Activated CD8-positive, alpha-beta memory T cell treated with anti-CD3 and anti-CD28 coated beads, Interleukin-2, amount 50 U/mL, for 4 hours (primary cell): ENCODE data around the gene PRKCH.
"Not testable (repeated sequence)": the region's sequence is repeated elsewhere in the genome, so short reads cannot be mapped to it uniquely, and the experiment has no call there.

ENCODE experiments used
- DNase-seq: peaks from one replicate; pipeline ENCODE4 v3.0.0-alpha.2; 2020

PRKCH gene

GRCh38 chr14:61308701-61309100, 12.7 kb upstream of the PRKCH start:
- DNase-seq: not testable (repeated sequence)

DNA sequence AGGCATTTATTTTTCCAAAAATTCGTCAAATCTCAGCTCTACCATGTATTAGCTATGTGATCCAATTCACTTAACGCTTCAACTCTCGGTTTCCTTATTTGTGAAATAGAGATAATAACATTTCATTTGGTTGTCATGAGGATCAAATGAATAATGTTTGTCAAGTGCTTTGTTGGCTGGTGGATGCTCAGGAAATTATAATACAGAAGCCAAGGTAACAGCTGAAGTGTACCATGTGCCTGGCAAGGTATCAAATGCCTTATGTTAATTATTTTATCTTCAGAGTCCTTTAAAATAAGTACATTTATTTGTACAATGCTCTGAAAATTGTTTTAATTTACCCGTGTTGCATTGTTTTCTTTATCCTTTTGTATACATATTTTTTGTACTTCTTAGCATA, 6.1 kb upstream of the PRKCH start:
- DNase-seq: no peak

- no peak for DNase-seq
These were observed 2.3 kb upstream of the PRKCH start for GRCh38 chr14:61319086-61319485.

GRCh38 chr14:61319706-61320105, 1.7 kb upstream of the PRKCH start:
- DNase-seq: no peak

- not testable (repeated sequence) for DNase-seq
These were observed 1.2 kb upstream of the PRKCH start for GRCh38 chr14:61320170-61320569.

DNA sequence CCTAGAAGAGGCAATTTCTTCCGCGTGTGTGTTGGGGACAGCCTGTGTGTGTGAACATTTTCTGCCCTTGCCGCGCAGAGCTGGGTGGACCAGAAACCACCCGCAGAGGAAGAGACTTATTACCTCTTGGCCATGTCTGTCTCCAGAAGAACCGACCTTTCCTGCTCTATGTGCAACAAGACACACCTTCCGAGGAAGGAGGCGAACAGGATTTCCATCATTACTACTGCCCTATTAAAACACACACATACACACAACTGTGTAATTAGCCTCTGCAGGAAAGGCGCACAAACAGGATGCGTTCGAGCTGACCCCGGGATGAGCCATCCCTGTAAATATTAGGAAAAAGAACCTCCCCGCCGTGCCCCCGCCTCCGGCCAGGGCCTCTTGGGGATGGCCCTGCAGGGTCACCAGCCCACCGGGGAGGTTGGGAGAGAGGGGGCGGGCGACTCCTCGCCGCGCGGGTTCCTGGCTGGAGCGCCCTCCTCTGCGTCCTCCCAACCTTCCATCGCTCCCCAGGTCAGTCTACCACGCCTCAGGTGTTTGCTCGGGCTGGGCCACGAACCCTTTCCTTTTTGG, 484 bp upstream of the PRKCH start:
- no peak for DNase-seq

DNA sequence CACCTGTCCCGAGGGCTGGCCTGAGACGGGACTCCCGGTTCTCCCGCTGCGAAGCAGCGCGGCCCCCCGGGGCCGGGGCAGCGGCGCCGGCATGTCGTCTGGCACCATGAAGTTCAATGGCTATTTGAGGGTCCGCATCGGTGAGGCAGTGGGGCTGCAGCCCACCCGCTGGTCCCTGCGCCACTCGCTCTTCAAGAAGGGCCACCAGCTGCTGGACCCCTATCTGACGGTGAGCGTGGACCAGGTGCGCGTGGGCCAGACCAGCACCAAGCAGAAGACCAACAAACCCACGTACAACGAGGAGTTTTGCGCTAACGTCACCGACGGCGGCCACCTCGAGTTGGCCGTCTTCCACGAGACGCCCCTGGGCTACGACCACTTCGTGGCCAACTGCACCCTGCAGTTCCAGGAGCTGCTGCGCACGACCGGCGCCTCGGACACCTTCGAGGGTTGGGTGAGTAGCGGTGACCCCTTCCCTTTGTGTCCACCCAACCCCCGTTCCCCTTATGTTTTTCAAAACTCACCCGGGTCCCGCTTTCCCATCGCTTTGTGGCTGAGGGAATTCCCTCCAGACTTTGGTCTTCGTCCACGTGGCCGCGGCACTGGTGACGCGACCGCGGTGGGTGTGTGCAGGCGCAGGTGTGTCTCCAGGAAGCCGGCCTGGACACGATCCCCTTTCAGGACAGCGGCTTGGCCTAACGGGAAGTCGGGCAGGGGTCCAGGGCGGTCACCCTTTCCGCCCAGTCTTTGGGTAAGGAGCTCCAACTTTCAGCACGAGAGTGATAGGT, 826 bp downstream of the PRKCH start:
- peak; percentile 50 for DNase-seq

DNA sequence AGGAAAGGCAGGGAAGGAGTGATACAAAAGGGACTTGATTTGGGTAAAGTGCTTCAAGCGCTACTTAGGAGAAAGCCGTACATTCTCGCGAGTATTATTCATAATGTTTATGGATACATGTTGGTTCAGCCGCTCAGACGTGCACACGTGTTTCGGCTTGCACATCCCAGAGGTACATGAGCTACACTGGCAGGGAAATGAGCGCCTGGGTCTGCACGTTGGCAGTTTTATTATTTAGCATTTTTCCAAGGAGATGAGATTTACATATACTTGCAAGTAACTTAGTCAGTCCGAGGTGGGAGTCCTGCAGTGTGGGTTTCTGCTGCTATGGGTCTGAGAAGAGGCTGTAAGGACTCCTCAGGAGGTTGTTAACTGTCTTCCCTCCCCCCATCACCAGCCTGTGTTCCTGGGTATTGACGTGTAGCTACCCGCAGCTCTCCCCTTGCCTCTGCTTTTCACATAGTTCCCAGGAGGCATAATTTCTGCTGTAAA, 1.5 kb downstream of the PRKCH start:
- DNase-seq: peak; percentile 52

GRCh38 chr14:61323970-61324369, 2.6 kb downstream of the PRKCH start:
- DNase-seq: no peak

- DNase-seq: no peak
These were observed 3.8 kb downstream of the PRKCH start for GRCh38 chr14:61325166-61325565.

DNA sequence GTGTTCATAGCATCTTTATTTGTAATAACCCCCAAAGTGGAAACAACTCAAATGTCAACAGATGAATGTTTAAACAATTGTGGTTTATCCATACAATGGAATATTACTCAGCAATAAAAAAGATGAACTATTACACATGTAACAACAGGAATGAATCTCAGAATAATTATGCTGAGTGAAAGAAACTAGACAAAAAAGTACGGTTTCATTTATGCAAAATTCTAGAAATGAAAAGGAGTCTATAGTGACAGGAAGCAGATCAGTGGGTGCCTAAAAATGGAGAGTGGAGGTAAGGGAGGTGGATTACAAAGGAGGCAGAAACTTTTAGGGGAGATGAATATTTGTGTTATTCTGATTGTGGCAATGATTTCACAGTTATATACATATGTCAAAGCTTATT, 4.8 kb downstream of the PRKCH start:
- DNase-seq: no peak

GRCh38 chr14:61326847-61327246, 5.5 kb downstream of the PRKCH start:
- DNase-seq: no peak

DNA sequence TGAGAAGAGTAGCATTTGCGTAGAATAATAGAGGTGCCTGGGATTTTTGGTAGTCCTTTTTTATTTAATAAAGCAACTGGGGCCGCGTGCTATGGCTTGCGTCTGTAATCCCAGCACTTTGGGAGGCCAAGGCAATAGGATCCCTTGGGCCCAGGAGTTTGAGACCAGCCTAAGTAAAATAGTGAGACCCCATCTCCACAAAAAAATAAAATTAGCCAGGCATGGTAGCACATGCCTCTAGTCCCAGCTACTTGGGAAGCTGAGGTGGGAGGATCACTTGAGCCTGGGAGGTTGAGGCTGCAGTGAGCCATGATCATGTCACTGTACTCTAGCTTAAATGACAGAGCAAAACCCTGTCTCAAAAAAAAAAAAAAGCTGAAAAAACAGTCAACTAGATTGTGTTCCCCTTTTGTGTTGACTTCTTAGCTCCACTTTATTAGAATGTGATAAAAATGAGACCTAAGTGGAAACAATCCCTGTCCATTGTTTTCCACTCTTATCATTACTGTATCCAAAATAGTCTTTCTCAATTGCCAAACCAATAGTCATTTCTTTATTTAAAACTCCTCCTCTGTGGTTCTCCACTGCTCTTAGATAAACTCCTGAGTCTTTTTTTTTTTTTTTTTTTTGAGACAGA, 7.4 kb downstream of the PRKCH start:
- DNase-seq: no peak

- DNase-seq: no peak
These were observed 8.2 kb downstream of the PRKCH start for GRCh38 chr14:61329478-61330051.

- no peak for DNase-seq
These were observed 9.1 kb downstream of the PRKCH start for GRCh38 chr14:61330511-61330910.

DNA sequence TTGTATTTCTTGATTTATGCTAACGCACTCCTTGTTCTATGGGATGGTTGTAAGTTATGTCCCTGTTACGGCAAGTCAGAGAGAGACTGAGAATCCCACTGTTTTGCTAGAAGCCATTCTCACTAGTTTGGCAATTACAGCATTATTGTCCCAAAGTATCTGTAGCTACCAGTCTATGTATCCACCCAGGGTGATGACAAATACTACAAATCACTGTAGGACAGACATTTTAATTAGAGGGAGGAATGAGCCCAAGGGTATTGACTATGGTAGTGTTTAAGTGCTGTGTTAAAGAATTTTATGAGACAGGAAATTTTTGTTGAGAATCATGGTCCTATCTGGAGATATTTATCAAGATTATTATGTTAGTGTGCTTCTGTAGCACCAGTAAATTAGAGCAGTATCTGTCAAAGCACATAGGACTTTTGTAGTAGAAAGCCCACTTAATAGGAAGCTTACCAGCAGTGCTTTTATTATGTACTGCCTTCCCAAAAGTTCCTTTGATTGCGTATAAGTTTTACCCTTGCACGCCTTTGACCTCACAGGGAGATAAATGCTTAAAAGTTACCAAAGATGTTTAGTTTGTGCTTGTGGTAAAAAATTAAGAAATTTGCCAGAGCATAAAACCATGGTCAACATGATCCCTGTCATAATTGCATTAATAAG, 10.7 kb downstream of the PRKCH start:
- DNase-seq: no peak

- no peak for DNase-seq
These were observed 11.3 kb downstream of the PRKCH start for GRCh38 chr14:61332658-61333029.

GRCh38 chr14:61333087-61333486, 11.7 kb downstream of the PRKCH start:
- DNase-seq: no peak

DNA sequence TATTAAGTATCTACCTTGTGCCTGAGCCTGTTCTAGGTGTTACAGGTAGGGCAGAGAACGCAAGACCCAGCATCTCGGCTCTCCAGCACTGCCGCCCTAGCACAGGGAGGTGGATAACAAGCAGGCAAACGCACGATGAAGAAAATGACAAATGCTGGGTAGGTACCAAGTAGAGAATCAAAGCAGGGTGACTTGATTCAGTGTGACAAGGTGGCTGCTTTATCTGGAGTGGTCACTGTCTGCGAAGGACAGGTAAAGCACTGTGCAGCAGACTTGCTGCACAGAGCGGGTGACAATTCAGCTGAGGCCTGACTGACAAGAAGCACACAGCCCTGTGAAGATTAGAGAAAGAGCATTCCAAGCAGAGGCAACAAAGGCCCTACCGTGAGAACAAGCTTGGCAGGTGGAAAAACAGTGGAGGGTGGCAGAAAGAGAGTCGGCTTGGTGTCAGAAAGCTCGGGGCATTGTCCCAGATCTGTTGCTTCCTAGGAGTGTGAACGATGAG, 12.9 kb downstream of the PRKCH start:
- no peak for DNase-seq

DNA sequence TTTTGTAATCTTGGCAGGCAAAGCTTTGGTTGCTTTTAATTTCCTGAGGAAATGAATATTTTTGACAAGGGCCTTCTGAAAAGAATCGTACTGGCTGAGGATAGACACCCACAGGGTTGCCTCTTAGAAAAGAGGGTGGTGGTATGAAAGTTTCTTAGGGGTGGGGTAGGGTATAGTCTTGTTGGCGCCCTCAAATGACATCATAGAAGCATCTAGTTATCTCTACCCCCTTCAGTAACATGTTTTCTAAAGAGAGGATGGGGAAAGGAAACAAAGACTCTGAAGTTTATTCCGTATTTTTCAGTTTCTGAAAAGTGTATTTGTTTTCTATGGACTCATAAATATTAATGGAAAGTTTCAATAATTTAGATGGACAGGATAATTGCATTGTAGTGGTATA, 13.7 kb downstream of the PRKCH start:
- no peak for DNase-seq

- DNase-seq: no peak
These were observed 14.4 kb downstream of the PRKCH start for GRCh38 chr14:61335671-61336275.

GRCh38 chr14:61337893-61338292, 16.5 kb downstream of the PRKCH start:
- peak; percentile 71 for DNase-seq

- no peak for DNase-seq
These were observed 17.1 kb downstream of the PRKCH start for GRCh38 chr14:61338457-61338856.
